Smooth muscle cell (in vitro differentiated cells): Measurements from ENCODE around the gene SNX3. TPM values are rescaled to one million over a fixed set of nuclear protein-coding genes. Genes with fewer than 3 reads are reported as not detected.

Experiments used
- DNase-seq: peaks from one replicate; lab custom pipeline; 2025; ENCODE audit not compliant: unreplicated experiment; lab: John Stamatoyannopoulos, UW
- H2AFZ ChIP-seq: fragments of 200-600 bp; sonication (generic); 2 replicates; pipeline ENCODE4 v1.6.0; 2016; ENCODE audit warnings: antibody characterized with exemption, low read depth, mild to moderate bottlenecking
- H3F3A ChIP-seq: fragments of 200-600 bp; sonication (generic); 2 replicates; pipeline ENCODE4 v1.6.0; 2017; ENCODE audit warnings: antibody characterized with exemption, low read depth
- H3K27ac ChIP-seq: fragments of 200-600 bp; sonication (generic); 2 replicates; pipeline ENCODE4 v1.5.1; 2016; ENCODE audit warnings: low read depth, mild to moderate bottlenecking
- H3K27me3 ChIP-seq: fragments of 200-600 bp; sonication (generic); 2 replicates; pipeline ENCODE4 v1.6.1; 2016; ENCODE audit warnings: low read depth, mild to moderate bottlenecking
- H3K36me3 ChIP-seq: fragments of 200-600 bp; sonication (generic); 2 replicates; pipeline ENCODE4 v1.5.1; 2016; ENCODE audit warnings: low read depth
- H3K4me1 ChIP-seq: fragments of 200-600 bp; sonication (generic); 2 replicates; pipeline ENCODE4 v1.5.1; 2016; ENCODE audit warnings: low read depth
- H3K4me2 ChIP-seq: fragments of 200-600 bp; sonication (generic); 2 replicates; pipeline ENCODE4 v1.6.0; 2016; ENCODE audit warnings: mild to moderate bottlenecking
- H3K4me3 ChIP-seq: fragments of 200-600 bp; sonication (generic); 2 replicates; pipeline ENCODE4 v1.5.1; 2016; ENCODE audit warnings: mild to moderate bottlenecking
- H3K79me2 ChIP-seq: fragments of 200-600 bp; sonication (generic); 2 replicates; pipeline ENCODE4 v1.6.0; 2016; ENCODE audit warnings: low read depth, mild to moderate bottlenecking
- H3K9ac ChIP-seq: fragments of 200-600 bp; sonication (generic); 2 replicates; pipeline ENCODE4 v1.6.0; 2016; ENCODE audit warnings: low read depth
- H3K9me3 ChIP-seq: fragments of 200-600 bp; sonication (generic); replicated peaks from 2 replicates; pipeline ENCODE4 v1.5.1; 2016; ENCODE audit warnings: low read depth
- H4K20me1 ChIP-seq: fragments of 200-600 bp; sonication (generic); 2 replicates; pipeline ENCODE4 v1.6.0; 2016; ENCODE audit warnings: low read depth
- CTCF ChIP-seq: fragments of 200-600 bp; sonication (generic); IDR thresholded peaks from 2 replicates; pipeline ENCODE4 v1.5.1; 2017; ENCODE audit warnings: borderline replicate concordance, mild to moderate bottlenecking, antibody characterized with exemption; ENCODE audit not compliant: insufficient read depth, poor library complexity, severe bottlenecking
- WGBS: methylation state at CpG from one replicate; pipeline ENCODE4 v1.1.7; 2016; ENCODE audit warnings: low lambda C conversion rate; 5-methylcytosine and 5-hydroxymethylcytosine counted together
- polyA plus RNA-seq: library from polyadenylated mRNA; unstranded; fragments of >200 nt; fragmentation: Nextera tagmentation; extraction: Ambion mirVana; gene quantifications from 2 replicates; pipeline ENCODE4 v1.2.1, GENCODE V29; 2016
- total RNA-seq: library from RNA; depleted of rRNA; stranded (reverse); fragments of >200 nt; gene quantifications from 2 replicates; pipeline ENCODE4 v1.2.3, GENCODE V29; 2014

Gene SNX3
- total and polyA plus RNA-seq, 2 experiments from 2014 or later = 229 to 299 TPM

- Histone ChIP-seq H3K79me2 (no peaks in the 10 kb centered on the region), H3K4me3 (no peak overlapping the region), H3K4me1 (no peaks in the 10 kb centered on the region), H4K20me1 (no peaks in the 10 kb centered on the region), H3K9ac (no peak overlapping the region), H3F3A (no peaks in the 10 kb centered on the region), H3K4me2 (no peak overlapping the region), H3K9me3 (no peaks in the 10 kb centered on the region), H3K36me3 (no peaks in the 10 kb centered on the region), H2AFZ (no peak overlapping the region), H3K27me3 (peaks cover 15% of the 10 kb centered on the region), H3K27ac (no peak overlapping the region)
- DNase-seq = no peak
- TF ChIP-seq CTCF = no peak
- WGBS = 88% methylated on average over 1 of the region's 1 CpG
These were observed 67.0 kb downstream of the SNX3 start for GRCh38 chr6:108193835-108194234.

GRCh38 chr6:108193131-108193530 is 67.7 kb downstream of the SNX3 start:
- WGBS = 92% methylated on average over 1 of the region's 1 CpG
- Histone ChIP-seq H3K36me3 (no peaks in the 10 kb centered on the region), H3K4me1 (no peaks in the 10 kb centered on the region), H3K4me2 (no peak overlapping the region), H3K27me3 (peaks cover 20% of the 10 kb centered on the region), H3K9ac (no peak overlapping the region), H3K9me3 (no peaks in the 10 kb centered on the region), H2AFZ (no peak overlapping the region), H4K20me1 (no peaks in the 10 kb centered on the region), H3K27ac (no peak overlapping the region), H3K79me2 (no peaks in the 10 kb centered on the region), H3K4me3 (no peak overlapping the region), H3F3A (no peaks in the 10 kb centered on the region)
- no peak for DNase-seq
- TF ChIP-seq CTCF = no peak

- Histone ChIP-seq H3K4me1 (no peaks in the 10 kb centered on the region), H3K79me2 (no peaks in the 10 kb centered on the region), H2AFZ (no peak overlapping the region), H4K20me1 (no peaks in the 10 kb centered on the region), H3K9me3 (no peaks in the 10 kb centered on the region), H3K9ac (no peak overlapping the region), H3K36me3 (no peaks in the 10 kb centered on the region), H3K4me3 (no peak overlapping the region), H3F3A (no peaks in the 10 kb centered on the region), H3K27me3 (peaks cover 69% of the 10 kb centered on the region), H3K27ac (no peak overlapping the region), H3K4me2 (no peak overlapping the region)
- no peak for DNase-seq
- WGBS = 81% methylated on average over 9 of the region's 9 CpGs
- no peak for TF ChIP-seq CTCF
These were observed 73.3 kb downstream of the SNX3 start for GRCh38 chr6:108187519-108187918.

- DNase-seq = no peak
- no peak overlapping the region for H3K9ac ChIP-seq
- no peak overlapping the region for H3K4me3 ChIP-seq
- H3K4me2 ChIP-seq = no peak overlapping the region
- no peaks in the 10 kb centered on the region for H3K4me1 ChIP-seq
- H3K79me2 ChIP-seq = no peaks in the 10 kb centered on the region
- H3K27me3 ChIP-seq = peaks cover 69% of the 10 kb centered on the region
- H3K27ac ChIP-seq = no peak overlapping the region
- H2AFZ ChIP-seq = no peak overlapping the region
- no peaks in the 10 kb centered on the region for H4K20me1 ChIP-seq
- no peaks in the 10 kb centered on the region for H3K9me3 ChIP-seq
- H3K36me3 ChIP-seq = no peaks in the 10 kb centered on the region
- no peak for TF ChIP-seq CTCF
- no peaks in the 10 kb centered on the region for H3F3A ChIP-seq
- 86% methylated on average over 2 of the region's 2 CpGs for WGBS
These were observed 74.6 kb downstream of the SNX3 start for GRCh38 chr6:108186226-108186625.
